SU-DHL-6 (cell line): Measurements from ENCODE around the gene PNPLA7.

Experiments
- CTCF ChIP-seq: fragments of 200-600 bp; sonication (generic); IDR thresholded peaks from one replicate; pipeline ENCODE4 v1.5.1; 2017; ENCODE audit warnings: antibody characterized with exemption, mild to moderate bottlenecking, low read length, moderate library complexity; ENCODE audit not compliant: insufficient read depth, poor library complexity, severe bottlenecking
- EZH2phosphoT487 ChIP-seq: fragments of 200-600 bp; sonication (generic), shearing (Covaris generic); conservative IDR thresholded peaks from 2 replicates; pipeline ENCODE4 v1.6.1; 2018; ENCODE audit warnings: mild to moderate bottlenecking, antibody characterized with exemption, low read length, moderate library complexity, mixed read lengths

DNA sequence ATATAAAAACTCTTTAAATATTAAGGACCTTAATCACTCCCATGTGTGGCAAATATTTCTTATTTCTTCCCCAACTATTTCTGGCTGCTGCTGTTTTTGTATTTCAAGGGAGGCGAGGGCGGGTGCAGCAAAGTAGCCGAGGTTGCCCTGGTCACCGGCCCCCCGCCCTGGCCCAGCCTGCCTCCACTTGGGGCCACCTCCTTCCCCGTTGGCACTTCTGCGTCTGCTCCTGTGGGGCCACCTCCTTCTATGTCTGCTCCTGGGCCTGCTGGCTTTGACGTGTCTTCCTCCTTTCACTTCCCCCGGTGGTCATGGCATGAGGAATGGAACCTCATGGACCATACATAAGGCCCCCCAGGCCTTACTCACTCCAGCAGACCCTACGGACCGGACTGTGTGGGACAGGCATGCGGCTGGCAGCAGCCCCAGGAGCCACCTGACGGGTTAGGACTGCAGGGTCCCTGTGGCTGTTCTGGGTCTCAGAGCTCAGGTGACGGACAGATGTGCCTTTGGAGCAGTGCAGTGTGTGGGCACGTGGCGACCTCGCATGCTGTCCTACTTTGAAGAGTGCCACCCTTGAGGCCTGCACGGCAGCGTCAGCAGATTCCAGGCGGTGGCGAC lies 103.2 kb downstream of the PNPLA7 start:
- TF ChIP-seq CTCF, result no peak
- TF ChIP-seq EZH2phosphoT487, result no peak
